ENCODE data around the gene ARID1B.
A peak's percentile ranks its signal among the peaks of the same experiment; 100 is the strongest.

Gene ARID1B

GRCh38 chr6:157240059-157240959 lies 463.1 kb downstream of the ARID1B start (continued):
- no peak for TF ChIP-seq ZNF48 (tag by site-specific recombination; IDR thresholded peaks at IDR 0.05)
- no peak; the same call in 1 of the 2 replicates for TF ChIP-seq ZNF324 (tag by site-specific recombination; IDR thresholded peaks at IDR 0.05)
- TF ChIP-seq ZNF24 (tag by site-specific recombination; IDR thresholded peaks at IDR 0.05): peak; percentile 59; the same call in 1 of the 2 replicates
- peak; percentile 80 for TF ChIP-seq ZSCAN30 (tag by site-specific recombination; IDR thresholded peaks at IDR 0.05)
- TF ChIP-seq ZNF843 (tag by site-specific recombination; IDR thresholded peaks at IDR 0.05): peak; percentile 64
- TF ChIP-seq ZNF280D (tag by site-specific recombination; IDR thresholded peaks at IDR 0.05): no peak
- peak; percentile 78 for TF ChIP-seq ZNF768 (tag by site-specific recombination; IDR thresholded peaks at IDR 0.05)
- no peak for TF ChIP-seq ZNF138 (tag by site-specific recombination; IDR thresholded peaks at IDR 0.05; ENCODE audit: borderline replicate concordance)
- TF ChIP-seq ZFHX2 (tag by site-specific recombination; conservative IDR thresholded peaks at IDR 0.05): peak; percentile 87
- TF ChIP-seq ZNF677 (tag by site-specific recombination; IDR thresholded peaks at IDR 0.05): no peak
- no peak for TF ChIP-seq ZBTB1 (tag by site-specific recombination; IDR thresholded peaks at IDR 0.05)
- TF ChIP-seq ZBTB8A (tag by site-specific recombination; IDR thresholded peaks at IDR 0.05): peak; percentile 67
- no peak for TF ChIP-seq ZNF132 (tag by site-specific recombination; IDR thresholded peaks at IDR 0.05; ENCODE audit: borderline replicate concordance)
- no peak for TF ChIP-seq ZNF121 (tag by site-specific recombination; IDR thresholded peaks at IDR 0.05)
- TF ChIP-seq ZNF558 (tag by site-specific recombination; IDR thresholded peaks at IDR 0.05): no peak
- TF ChIP-seq ZNF140 (tag by site-specific recombination; IDR thresholded peaks at IDR 0.05): no peak
- TF ChIP-seq GLIS1 (tag by site-specific recombination; IDR thresholded peaks at IDR 0.05): peak; percentile 95
- no peak for TF ChIP-seq ZNF473 (tag by site-specific recombination; IDR thresholded peaks at IDR 0.05)
- peak; percentile 84 for TF ChIP-seq ZXDB (tag by site-specific recombination; IDR thresholded peaks at IDR 0.05)
- TF ChIP-seq, protein P1, sequence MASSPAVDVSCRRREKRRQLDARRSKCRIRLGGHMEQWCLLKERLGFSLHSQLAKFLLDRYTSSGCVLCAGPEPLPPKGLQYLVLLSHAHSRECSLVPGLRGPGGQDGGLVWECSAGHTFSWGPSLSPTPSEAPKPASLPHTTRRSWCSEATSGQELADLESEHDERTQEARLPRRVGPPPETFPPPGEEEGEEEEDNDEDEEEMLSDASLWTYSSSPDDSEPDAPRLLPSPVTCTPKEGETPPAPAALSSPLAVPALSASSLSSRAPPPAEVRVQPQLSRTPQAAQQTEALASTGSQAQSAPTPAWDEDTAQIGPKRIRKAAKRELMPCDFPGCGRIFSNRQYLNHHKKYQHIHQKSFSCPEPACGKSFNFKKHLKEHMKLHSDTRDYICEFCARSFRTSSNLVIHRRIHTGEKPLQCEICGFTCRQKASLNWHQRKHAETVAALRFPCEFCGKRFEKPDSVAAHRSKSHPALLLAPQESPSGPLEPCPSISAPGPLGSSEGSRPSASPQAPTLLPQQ (tag by site-specific recombination; IDR thresholded peaks at IDR 0.05): peak; percentile 60; the same call in 1 of the 2 replicates
- no peak for TF ChIP-seq ZNF354C (tag by site-specific recombination; IDR thresholded peaks at IDR 0.05; ENCODE audit: borderline replicate concordance, low read depth)
- TF ChIP-seq KLF1 (tag by site-specific recombination; IDR thresholded peaks at IDR 0.05): 0 out of 2 replicates have a peak, but pooled peaks have one; percentile 24
- TF ChIP-seq, protein P2, sequence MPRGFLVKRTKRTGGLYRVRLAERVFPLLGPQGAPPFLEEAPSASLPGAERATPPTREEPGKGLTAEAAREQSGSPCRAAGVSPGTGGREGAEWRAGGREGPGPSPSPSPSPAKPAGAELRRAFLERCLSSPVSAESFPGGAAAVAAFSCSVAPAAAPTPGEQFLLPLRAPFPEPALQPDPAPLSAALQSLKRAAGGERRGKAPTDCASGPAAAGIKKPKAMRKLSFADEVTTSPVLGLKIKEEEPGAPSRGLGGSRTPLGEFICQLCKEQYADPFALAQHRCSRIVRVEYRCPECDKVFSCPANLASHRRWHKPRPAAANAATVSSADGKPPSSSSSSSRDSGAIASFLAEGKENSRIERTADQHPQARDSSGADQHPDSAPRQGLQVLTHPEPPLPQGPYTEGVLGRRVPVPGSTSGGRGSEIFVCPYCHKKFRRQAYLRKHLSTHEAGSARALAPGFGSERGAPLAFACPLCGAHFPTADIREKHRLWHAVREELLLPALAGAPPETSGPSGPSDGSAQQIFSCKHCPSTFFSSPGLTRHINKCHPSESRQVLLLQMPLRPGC (tag by site-specific recombination; IDR thresholded peaks at IDR 0.05): peak; percentile 50; the same call in 1 of the 2 replicates
- TF ChIP-seq MYNN (tag by site-specific recombination; IDR thresholded peaks at IDR 0.05; ENCODE audit: borderline replicate concordance): no peak
- TF ChIP-seq ZFP3 (tag by site-specific recombination; IDR thresholded peaks at IDR 0.05; ENCODE audit: low read depth): no peak
- no peak for TF ChIP-seq ZNF169 (tag by site-specific recombination; IDR thresholded peaks at IDR 0.05)
- peak; percentile 32; the same call in 1 of the 2 replicates for TF ChIP-seq TRIM28 (IDR thresholded peaks at IDR 0.05; ENCODE audit: borderline replicate concordance, low read length)
- TF ChIP-seq ZSCAN4 (tag by site-specific recombination; IDR thresholded peaks at IDR 0.05): no peak
- peak; percentile 81 for TF ChIP-seq KLF17 (tag by site-specific recombination; IDR thresholded peaks at IDR 0.05)
- TF ChIP-seq ZNF670 (tag by site-specific recombination; IDR thresholded peaks at IDR 0.05; ENCODE audit: low read depth): no peak

All from HEK293 (cell line).